SH-SY5Y (cell line): ENCODE results near the gene PLBD1.

Experiments
- GATA2 ChIP-seq: IDR thresholded peaks from 2 replicates; pipeline ENCODE4 v1.6.1; 2011; ENCODE audit warnings: mild to moderate bottlenecking, low read depth, low read length
- GATA3 ChIP-seq: IDR thresholded peaks from 2 replicates; pipeline ENCODE4 v1.6.1; 2011; ENCODE audit warnings: low read depth, mild to moderate bottlenecking, low read length, moderate library complexity

GRCh38 chr12:14525964-14526363 is 41.7 kb downstream of the PLBD1 start:
- TF ChIP-seq GATA3 (no peak), GATA2 (no peak)
